GM18502 (cell line): Measurements from ENCODE around the gene SAP30L.

Experiments
- ATAC-seq: cut with Tn5 transposase; IDR thresholded peaks from one replicate; pipeline ENCODE4 v1.9.1; 2021; ENCODE audit warnings: mild to moderate bottlenecking; ENCODE audit not compliant: unreplicated experiment, poor library complexity

SAP30L gene, protein sequence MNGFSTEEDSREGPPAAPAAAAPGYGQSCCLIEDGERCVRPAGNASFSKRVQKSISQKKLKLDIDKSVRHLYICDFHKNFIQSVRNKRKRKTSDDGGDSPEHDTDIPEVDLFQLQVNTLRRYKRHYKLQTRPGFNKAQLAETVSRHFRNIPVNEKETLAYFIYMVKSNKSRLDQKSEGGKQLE

GRCh38 chr5:154445422-154446194 lies at the start of gene SAP30L:
Gene SAP30L (plus strand): TSS chr5:154445997. CDS start chr5:154446605, 608 bp downstream.
- ATAC-seq = peak; percentile 93

- no peak for ATAC-seq
Measured at GRCh38 chr5:154396128-154396527, 49.7 kb upstream of the SAP30L start.

GRCh38 chr5:154397652-154398406 lies 48.0 kb upstream of the SAP30L start:
- ATAC-seq = no peak

GRCh38 chr5:154400678-154401077 lies 45.1 kb upstream of the SAP30L start:
- no peak for ATAC-seq

DNA sequence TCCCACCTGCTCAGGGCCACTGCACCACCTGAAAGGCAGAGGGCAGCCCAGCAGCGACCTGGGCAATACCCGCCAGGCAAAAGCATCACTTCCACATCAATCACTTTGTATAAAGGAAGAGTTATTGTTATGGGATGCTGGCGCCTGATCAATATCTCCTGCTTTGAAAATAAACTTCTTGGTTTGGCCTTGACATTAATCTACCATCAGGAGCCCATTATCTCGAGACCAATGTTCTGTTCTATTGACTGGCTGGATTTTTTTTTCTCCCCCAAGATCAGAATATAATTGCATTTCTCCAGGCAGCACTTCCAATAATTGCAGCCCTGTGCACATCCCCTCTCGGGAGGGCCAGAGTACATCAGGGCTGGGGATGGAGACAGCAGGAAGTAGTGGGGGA lies 44.4 kb upstream of the SAP30L start:
- no peak for ATAC-seq

- no peak for ATAC-seq
Measured at GRCh38 chr5:154401931-154402330, 43.9 kb upstream of the SAP30L start.

GRCh38 chr5:154402611-154403010 lies 43.2 kb upstream of the SAP30L start:
- ATAC-seq = no peak

- ATAC-seq = no peak
Measured at GRCh38 chr5:154403234-154403633, 42.6 kb upstream of the SAP30L start.

- no peak for ATAC-seq
Measured at GRCh38 chr5:154403776-154404387, 41.9 kb upstream of the SAP30L start.

DNA sequence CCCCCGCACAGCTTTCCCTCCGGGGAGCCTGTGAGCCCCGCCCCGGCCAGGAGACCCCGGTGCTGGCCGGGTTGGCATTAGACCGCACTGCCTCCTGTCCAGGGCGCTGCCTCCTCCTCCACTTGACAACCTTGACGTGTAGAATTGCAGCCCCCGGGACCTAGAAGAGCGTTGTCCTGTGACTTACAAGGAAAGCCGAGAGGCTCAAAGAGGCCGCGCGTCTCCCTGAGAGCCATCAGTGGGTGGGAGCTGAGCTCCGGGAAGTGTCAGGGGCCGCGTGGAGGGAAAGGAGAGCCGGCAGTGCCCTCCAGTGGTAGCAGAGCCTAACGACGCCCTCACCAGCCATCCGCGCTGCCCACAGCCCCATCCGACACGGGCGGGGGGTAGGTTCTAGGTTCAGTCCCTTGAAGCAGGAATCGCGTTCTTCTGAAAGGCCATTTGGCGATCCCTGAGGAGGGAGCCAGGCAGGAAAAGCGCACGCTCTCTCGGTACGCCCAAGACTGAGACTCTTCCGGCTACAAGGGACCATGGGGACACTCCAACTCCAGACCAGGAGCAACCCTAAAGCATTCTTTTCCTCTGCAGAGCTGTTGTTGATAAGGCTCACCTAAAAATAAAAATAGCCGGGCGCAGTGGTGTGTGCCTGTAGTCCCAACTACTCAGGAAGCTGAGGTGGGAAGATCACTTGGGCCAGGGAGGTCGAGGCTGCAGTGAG lies 40.6 kb upstream of the SAP30L start:
- peak; percentile 97 for ATAC-seq

DNA sequence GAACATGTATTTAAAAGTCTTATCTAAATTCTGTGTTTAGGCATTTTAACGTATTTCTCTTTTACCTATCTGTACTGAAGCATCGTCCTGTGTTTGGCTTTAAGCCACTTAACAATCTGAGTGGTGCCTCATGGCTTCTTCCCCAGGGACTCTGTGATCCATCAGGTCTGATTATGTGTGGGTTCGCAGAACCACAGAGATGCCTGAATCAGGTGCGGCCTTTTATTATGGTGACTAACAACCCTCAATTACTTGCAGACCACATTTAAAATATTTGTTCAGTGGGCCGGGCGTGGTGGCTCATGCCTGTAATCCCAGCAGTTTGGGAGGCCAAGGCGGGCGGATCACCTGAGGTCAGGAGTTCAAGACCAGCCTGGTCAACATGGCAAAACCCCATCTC lies 39.6 kb upstream of the SAP30L start:
- no peak for ATAC-seq

- no peak for ATAC-seq
Measured at GRCh38 chr5:154406826-154407225, 39.0 kb upstream of the SAP30L start.

DNA sequence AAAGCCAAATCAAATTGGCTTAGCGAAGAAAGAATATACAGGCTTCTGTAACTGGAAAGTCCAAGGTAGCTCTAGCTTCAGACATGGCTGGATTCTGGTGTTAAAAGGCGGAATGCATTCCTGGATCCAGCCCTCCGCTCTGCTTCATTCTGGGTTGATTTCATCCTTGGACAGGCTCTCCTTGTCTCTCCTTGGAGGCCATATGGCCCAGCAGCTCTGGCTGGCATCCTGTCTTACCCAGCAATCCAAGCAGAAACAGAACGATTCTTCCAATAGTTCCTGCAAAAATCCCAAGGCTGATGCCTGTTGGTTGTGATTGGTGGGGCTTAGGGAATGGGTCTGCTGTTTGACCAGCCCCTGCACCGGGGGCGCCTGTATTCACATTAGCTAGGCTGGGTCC lies 37.0 kb upstream of the SAP30L start:
- ATAC-seq = no peak

GRCh38 chr5:154409230-154409840 lies 36.5 kb upstream of the SAP30L start:
- ATAC-seq = no peak

GRCh38 chr5:154410008-154410407 lies 35.8 kb upstream of the SAP30L start:
- ATAC-seq = no peak

DNA sequence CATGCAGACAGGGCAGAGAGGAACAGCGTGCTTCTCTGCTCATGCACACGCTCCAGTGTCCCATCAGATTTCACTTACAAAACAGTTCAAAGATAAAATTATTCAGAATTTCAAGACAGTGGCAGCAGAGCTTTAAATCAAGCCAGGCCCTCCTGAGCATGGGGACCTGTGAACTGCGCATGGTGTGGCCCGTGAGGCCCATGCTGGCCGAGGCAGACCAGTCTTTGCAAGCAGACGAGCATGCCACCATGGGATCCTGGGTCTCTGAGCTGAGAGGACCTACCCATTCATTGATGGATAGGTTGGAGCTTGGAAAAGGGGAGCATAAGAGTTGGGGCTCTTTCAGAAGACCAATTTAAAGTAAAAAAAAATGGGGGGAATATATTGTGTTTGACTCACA lies 35.0 kb upstream of the SAP30L start:
- ATAC-seq = no peak

GRCh38 chr5:154411338-154411737 lies 34.5 kb upstream of the SAP30L start:
- ATAC-seq = no peak

DNA sequence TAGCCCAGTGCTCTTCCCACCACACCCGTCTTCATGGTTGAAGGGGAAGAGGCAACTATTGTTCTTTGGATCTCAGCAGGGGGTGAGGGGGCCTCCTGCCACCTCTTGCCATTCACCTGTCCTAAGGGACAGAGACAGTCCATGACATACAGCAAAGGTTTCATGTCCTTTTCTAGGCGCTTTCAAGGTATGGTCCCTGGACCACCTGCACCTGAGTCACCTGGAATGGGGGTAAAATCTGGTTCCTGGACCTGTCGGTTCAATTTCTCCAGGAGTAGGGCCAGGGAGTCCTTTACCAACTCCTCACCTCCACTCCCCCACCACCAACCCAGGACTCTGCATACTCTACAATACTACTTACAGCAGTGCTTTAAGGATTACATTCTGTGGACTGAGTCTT lies 33.5 kb upstream of the SAP30L start:
- no peak for ATAC-seq

DNA sequence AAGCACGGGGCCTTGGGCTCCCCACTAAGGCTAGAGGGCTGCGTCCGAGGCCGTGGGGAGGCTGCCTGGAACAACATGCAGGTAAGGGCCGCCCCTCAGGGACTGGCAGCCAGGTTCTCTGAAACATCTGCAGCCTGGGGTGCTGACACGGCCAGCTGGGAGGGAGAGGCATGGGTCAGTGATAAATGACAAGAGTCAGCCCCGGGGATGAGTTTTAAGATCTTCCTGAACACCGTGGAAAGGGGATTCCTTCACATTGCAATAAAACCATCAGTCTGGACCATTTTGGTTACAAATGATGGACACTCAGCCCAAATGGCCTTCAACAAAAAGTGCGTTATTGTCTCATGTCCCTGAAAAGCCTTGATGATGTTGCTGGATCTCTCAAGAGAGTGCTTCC lies 32.9 kb upstream of the SAP30L start:
- no peak for ATAC-seq

DNA sequence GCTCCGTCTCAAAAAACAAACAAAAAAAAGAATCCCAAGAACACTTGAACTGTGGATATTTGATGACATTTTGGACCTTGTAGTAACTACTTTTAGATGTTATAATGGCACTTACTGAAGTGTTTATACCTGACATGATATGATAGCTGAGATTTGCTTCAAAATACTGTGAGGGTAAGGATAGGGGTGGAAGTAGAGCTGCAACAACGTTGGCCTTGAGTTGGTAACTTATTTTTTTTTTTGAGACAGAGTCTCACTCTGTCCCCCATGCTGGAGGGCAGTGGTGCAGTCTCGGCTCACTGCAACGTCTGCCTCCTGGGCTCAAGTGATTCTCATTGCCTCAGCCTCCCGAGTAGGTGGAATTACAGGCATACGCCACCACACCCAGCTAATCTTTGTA lies 30.7 kb upstream of the SAP30L start:
- ATAC-seq = no peak
